ENCODE data around the gene KLHDC8B.

- TF ChIP-seq EP300 (IDR thresholded peaks at IDR 0.05) (no peak), CTCF (IDR thresholded peaks at IDR 0.05) (no peak)
Observed at GRCh38 chr3:49164983-49165720, 6.2 kb upstream of the KLHDC8B start.
